Activated effector memory CD4-positive, alpha-beta T cell treated with Interleukin-2 at 50 U/mL for 16 hours (primary cell): ENCODE data around the gene NIM1K.
"Not testable (repeated sequence)": the region's sequence is repeated elsewhere in the genome, so short reads cannot be mapped to it uniquely, and the experiment has no call there.

Experiments
- DNase-seq: peaks from one replicate; pipeline ENCODE4 v3.0.0-alpha.2; 2020

NIM1K gene

DNA sequence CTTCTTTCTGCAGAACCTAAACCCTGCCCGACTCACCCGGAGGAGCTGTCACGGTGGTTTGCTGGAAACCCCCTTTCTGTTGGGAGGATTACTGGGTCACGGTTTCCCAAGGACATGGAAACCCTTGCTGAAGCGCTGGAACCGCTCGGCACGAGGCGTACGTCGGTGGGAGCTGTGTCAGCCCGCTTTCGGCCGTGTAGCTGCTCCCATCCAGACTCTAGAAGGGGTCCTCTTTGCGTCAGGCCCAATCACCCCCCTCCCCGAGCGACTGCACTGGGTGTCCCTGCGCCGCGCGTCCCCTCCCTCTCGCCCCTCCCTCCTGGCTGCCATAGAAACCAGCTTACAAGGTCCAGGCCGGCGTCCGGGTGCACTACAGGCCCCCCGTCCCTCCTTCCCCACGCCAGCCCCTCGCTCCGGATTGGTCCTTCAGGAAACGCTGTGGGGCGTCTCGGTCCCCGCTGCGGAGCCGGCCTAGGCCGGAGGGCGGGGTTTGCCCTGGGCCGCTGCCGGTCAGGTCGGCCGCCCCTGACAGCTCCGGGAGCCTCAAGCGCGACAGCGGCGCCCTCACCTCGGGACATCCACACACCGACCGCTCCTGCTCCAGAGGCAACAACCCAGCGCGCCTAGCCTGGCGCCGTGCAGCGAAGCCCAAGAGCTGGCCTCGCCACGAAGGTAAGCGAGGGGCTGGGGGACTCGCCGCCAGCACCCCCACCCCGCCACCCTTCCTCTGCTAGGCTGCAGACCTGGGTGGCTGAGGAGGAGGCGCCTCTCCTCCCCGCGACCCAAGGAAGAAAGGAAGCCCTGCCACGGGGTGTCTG lies at the start of gene NIM1K:
TSS of gene NIM1K (plus strand) at position 486 of the 818 bp plus-strand sequence. CDS start 53,551 bp downstream, outside the sequence.
- DNase-seq = peak; percentile 5

- no peak for DNase-seq
Observed at GRCh38 chr5:43145071-43145470, 47.0 kb upstream of the NIM1K start.

DNA sequence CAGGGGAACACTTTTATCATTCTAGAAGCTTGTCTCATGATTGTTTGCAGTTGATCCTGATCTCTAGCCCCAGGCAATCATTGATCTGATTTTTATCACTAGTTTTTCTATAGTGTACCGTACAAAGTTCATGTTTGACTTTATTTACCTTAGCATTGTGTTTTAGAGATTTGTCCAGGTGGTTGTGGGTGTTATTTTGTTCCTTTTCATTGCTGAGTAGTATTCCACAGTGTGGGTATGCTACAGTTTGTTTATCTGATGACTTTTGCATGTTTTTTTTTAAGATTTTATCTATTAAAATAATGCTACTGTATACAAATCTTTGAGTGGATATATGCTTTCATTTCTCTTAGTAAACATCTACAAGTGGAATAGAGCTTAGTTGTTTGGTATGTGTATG lies 45.1 kb upstream of the NIM1K start:
- no peak for DNase-seq

DNA sequence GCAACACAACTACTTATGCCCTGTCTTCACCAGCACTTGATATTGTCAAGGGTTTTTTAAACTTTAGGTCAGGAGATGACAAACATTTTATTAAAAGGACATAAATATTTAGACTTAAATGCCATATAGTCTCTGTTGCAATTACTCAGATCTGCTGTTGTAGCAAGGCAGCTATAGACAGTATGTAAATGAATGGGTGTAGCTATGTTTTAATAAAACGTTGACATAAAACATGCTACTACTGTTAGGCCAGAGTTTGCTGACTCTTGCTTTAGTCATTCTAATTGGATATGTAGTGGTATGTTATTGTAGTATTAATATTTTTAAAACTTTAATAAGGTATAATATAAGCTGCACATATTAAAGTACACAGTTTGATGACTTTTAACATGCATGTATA lies 43.6 kb upstream of the NIM1K start:
- no peak for DNase-seq

DNA sequence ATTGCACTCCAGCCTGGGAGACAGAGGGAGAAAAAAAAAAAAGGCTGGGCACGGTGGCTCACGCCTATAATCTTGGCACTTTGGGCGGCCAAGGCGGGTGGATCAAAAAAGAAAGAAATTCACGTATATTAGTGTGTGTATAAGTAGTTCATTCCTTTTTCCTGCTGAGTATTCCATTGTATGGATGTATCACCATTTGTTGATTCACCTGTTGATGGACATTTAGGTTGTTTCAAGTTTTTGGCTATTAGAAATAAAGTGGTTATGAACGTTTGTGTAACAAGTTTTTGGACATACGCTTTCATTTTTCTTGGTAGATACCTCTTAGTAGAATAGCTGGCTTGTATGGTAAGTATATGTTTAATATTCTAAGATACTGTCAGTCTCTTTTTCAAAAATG lies 42.8 kb upstream of the NIM1K start:
- no peak for DNase-seq

- DNase-seq = no peak
Observed at GRCh38 chr5:43150075-43150474, 42.0 kb upstream of the NIM1K start.

DNA sequence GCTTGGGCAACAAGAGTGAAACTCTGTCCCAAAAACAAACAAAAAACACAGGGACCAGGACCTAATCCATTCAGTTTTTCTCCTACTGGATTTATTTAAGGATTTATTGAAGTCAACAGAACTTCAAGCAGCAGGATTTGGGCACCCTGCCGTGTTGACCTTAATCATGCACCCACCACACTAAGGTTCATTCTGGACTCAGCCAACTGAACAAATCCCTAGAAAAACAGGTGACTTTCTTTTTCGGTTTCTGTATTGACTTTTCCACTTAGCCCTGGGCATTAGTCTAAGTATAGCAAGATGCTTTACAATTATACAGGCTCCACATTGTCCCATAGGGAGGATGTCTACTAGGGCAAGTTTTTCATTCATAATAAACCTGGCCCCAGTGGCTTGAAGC lies 41.3 kb upstream of the NIM1K start:
- DNase-seq = no peak

- DNase-seq = no peak
Observed at GRCh38 chr5:43152946-43153345, 39.1 kb upstream of the NIM1K start.

GRCh38 chr5:43154469-43154868 lies 37.6 kb upstream of the NIM1K start:
- DNase-seq = no peak

- no peak for DNase-seq
Observed at GRCh38 chr5:43155394-43156096, 36.5 kb upstream of the NIM1K start.

DNA sequence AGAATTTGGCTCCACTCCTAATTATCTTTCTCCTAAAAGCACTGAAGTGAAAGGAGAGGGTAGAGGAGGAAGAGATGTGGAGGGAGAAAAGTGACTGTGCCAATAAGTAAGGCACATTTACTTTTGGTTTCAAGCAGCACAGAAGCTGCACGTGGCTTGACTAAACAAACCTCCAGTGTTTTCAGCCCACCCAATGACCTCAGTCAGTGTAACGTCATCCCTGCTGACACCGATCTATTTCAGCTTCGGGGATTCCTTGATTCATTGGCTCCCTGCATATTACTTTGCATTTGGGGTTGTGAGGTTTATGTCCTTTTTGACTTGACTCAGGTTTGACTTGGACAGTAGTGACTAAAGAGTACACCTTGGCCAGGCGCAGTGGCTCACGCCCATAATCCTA lies 35.6 kb upstream of the NIM1K start:
- no peak for DNase-seq

DNA sequence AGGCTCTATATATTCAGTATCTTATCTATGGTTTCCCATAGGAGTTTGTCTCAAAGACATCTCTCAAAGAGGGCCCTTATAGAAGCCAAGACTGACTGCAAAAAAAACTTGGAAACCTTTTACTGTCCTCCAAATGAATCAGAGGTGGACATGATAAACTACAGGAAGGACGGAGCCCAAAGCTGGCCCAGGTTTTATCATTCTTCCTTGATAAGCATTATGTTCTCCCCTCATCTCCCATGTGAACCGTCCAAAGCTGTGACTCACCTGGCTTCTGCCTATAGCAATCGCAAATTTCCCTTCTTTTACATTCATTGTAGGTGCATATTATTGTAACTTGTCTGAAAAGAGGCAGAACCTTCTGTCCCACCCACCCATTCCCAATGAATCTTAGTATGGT lies 35.0 kb upstream of the NIM1K start:
- no peak for DNase-seq

GRCh38 chr5:43161244-43161643 lies 30.8 kb upstream of the NIM1K start:
- no peak for DNase-seq

DNA sequence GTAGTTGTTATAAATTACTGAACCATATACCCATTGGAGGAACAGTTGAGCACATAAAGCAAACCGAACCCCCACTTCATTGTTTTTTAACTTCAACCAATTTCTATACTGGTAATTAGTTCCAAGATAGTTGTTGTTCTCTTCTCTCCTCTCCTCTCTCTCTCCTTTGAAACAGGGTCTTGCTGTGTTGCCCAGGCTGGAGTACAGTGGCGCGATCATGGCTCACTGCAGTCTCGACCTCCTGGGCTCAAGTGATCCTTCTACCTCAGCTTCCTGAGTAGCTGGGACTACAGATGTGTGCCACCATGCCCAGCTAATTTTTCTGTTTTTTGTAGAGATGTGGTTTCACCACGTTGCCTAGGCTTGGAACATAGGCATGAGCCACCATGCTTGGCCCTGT lies 27.2 kb upstream of the NIM1K start:
- DNase-seq = not testable (repeated sequence)

DNA sequence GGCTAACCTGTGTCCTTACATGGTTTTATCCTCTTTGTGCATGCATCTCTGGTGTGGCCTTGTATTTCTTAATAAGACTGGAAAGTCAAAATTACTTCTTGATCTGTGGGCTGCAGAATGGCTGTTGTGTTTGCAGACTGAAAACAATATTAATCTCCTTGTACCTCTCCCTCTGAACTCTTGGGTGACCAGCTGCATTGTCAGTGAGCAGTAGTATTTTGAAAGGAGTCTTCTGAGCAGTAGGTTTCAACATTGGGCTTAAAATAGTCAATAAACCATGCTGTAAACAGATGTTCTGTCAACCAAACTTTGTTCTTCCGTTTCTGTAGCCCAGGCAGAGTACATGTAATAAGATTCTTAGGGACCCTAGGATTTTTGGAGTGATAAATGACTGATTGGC lies 26.7 kb upstream of the NIM1K start:
- no peak for DNase-seq

- no peak for DNase-seq
Observed at GRCh38 chr5:43168175-43168574, 23.9 kb upstream of the NIM1K start.

DNA sequence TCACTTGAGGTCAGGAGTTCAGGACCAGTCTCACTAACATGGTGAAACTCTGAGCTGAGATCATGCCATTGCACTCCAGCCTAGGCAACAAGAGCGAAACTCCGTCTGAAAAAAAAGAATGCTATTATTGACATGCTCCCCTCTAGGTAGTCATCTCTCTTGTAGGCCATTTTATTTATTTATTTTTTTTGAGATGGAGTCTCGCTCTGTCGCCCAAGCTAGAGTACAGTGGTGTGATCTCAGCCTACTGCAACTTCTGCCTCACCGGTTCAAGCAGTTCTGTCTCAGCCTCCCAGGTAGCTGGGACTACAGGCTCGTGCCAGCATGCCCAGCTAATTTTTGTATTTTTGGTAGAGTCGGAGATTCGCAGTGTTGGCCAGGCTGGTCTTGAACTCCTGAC lies 20.6 kb upstream of the NIM1K start:
- no peak for DNase-seq

GRCh38 chr5:43171926-43172325 lies 20.1 kb upstream of the NIM1K start:
- no peak for DNase-seq

DNA sequence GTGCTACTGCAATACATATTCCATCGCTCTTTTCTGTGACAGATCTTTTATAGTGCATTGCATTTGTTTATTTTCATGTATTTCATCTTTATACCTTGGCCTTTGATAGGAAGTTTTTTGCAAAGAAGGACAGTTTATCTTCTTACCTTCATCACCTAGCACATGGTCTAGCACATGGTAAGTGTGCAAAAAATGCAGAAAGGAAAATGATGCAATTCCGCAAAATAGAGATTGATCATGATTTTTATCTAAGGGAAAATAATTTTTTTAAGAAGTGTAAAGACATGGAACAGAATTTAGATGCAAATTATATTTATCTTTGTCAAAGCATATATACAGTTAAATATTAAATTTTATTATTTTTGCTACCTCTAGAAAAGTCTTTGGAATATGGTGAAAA lies 19.2 kb upstream of the NIM1K start:
- DNase-seq = no peak

DNA sequence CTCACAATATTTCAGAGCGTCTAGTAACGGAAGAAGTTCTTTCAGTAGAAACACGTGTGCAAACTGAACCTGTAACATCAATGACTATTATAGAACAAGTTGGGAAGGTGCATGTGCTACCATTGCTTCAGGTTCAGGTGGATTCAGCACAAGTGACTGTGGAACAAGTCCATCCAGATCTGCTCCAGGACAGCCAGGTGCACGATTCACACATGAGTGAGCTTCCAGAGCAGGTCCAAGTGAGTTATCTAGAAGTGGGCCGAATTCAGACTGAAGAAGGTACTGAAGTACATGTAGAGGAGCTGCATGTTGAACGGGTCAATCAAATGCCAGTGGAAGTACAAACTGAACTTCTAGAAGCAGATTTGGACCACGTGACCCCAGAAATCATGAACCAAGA lies 17.4 kb upstream of the NIM1K start:
- DNase-seq = no peak

DNA sequence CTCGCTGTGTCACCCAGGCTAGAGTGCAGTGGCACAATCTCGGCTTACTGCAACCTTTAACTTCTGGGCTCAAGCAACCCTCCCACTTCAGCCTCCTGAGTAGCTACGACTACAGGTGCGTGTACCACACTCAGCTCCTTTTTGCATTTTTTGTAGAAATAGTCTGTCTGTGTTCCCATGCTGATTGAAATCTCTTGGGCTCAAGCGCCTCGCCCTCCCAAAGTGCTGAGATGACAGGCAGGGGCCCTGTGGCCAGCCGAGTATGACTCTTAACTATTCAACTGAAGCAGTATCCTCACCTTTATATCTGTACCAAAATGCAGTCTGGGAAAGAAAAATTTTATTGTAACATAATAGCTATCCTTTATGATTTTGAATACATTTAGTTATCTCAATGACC lies 12.2 kb upstream of the NIM1K start:
- DNase-seq = no peak

DNA sequence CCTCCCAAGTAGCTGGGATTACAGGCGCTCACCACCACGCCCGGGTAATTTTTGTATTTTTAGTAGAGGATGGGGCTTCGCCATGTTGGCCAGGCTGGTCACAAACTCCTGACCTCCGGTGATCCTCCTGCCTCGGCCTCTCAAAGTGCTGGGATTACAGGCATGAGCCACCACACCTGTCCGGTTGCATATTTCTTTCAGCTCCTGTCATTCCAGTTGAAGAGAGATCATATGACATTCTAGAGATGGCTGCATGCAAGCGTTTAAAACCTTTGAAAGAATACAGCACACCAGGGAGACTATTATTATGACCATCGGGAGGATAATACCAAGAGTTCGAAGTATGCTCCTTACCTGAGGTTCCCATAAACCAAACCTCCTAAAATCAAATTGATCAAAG lies 9.6 kb upstream of the NIM1K start:
- no peak for DNase-seq

- DNase-seq = not testable (repeated sequence)
Observed at GRCh38 chr5:43183101-43183500, 8.9 kb upstream of the NIM1K start.

- no peak for DNase-seq
Observed at GRCh38 chr5:43190755-43191603, 1.0 kb upstream of the NIM1K start.
